GM23248 (cell line): ENCODE results near the gene SRRM5.

Source experiments
- EZH2 ChIP-seq: fragments of 200-600 bp; sonication (generic); IDR thresholded peaks from 2 replicates; pipeline ENCODE4 v1.6.1; 2018; ENCODE audit warnings: antibody characterized with exemption, mild to moderate bottlenecking; ENCODE audit not compliant: insufficient read depth, poor library complexity, severe bottlenecking
- EZH2phosphoT487 ChIP-seq: fragments of 200-600 bp; sonication (generic); IDR thresholded peaks from 2 replicates; pipeline ENCODE4 v1.6.1; 2018; ENCODE audit warnings: antibody characterized with exemption, moderate library complexity, mild to moderate bottlenecking, low read depth; ENCODE audit not compliant: insufficient read depth

GRCh38 chr19:43586346-43586745, 25.5 kb upstream of the SRRM5 start:
- TF ChIP-seq EZH2phosphoT487 (no peak), EZH2 (no peak)
